A673 (cell line): ENCODE data around the gene CTTNBP2. TPM values are rescaled to one million over a fixed set of nuclear protein-coding genes. Genes with fewer than 3 reads are reported as not detected.

Source experiments
- BruUV-seq: library from RNA; stranded (reverse); fragments of 400-500 nt; replicated peaks from 2 replicates; lab custom pipeline; 2021; lab: Mats Ljungman, UMichigan
- CTCF ChIA-PET: fragments of 300-600 bp; sonication (Branson Sonifier 250); formaldehyde crosslinking; loops from one replicate; lab custom pipeline; 2022; ENCODE audit warnings: antibody characterized with exemption; lab: Charles Lee
- POLR2A ChIA-PET: fragments of 300-600 bp; sonication (Branson Sonifier 250); formaldehyde crosslinking; loops from one replicate; lab custom pipeline; 2022; ENCODE audit warnings: antibody characterized with exemption; ENCODE audit not compliant: low non-redundant PET; lab: Charles Lee
- DNase-seq: peaks from one replicate; pipeline ENCODE4 v3.0.0-alpha.2; 2015; ENCODE audit warnings: low spot score
- H3K27ac ChIP-seq: fragments of 200-600 bp; sonication (generic); 2 replicates; pipeline ENCODE4 v1.5.1; 2016; ENCODE audit warnings: mixed run types, low read depth, mild to moderate bottlenecking, mixed read lengths, antibody characterized with exemption, low read length; ENCODE audit not compliant: poor library complexity, severe bottlenecking
- H3K27me3 ChIP-seq: fragments of 200-600 bp; sonication (generic); replicated peaks from 2 replicates; pipeline ENCODE4 v1.6.1; 2017; ENCODE audit warnings: mixed run types, low read depth, mild to moderate bottlenecking, mixed read lengths, antibody characterized with exemption, low read length; ENCODE audit not compliant: insufficient read depth, poor library complexity
- H3K36me3 ChIP-seq: fragments of 200-600 bp; sonication (generic); 2 replicates; pipeline ENCODE4 v1.6.1; 2016; ENCODE audit warnings: mixed run types, mild to moderate bottlenecking, mixed read lengths, antibody characterized with exemption, low read length; ENCODE audit not compliant: insufficient read depth, poor library complexity, severe bottlenecking
- H3K4me1 ChIP-seq: fragments of 200-600 bp; sonication (generic); 2 replicates; pipeline ENCODE4 v1.6.1; 2017; ENCODE audit warnings: mixed run types, mild to moderate bottlenecking, mixed read lengths, antibody characterized with exemption, low read length; ENCODE audit not compliant: insufficient read depth, poor library complexity, severe bottlenecking
- H3K4me3 ChIP-seq: fragments of 200-600 bp; sonication (generic); 2 replicates; pipeline ENCODE4 v1.5.1; 2016; ENCODE audit warnings: low read depth, mixed run types, mild to moderate bottlenecking, mixed read lengths, low read length; ENCODE audit not compliant: poor library complexity, severe bottlenecking
- H3K9me3 ChIP-seq: fragments of 200-600 bp; sonication (generic); 2 replicates; pipeline ENCODE4 v1.6.1; 2016; ENCODE audit warnings: mixed run types, low read depth, mild to moderate bottlenecking, mixed read lengths, antibody characterized with exemption, low read length; ENCODE audit not compliant: poor library complexity, severe bottlenecking
- CTCF ChIP-seq: fragments of 300-800, 200-600 bp; sonication (generic); conservative IDR thresholded peaks from 2 replicates; pipeline ENCODE4 v1.5.1; 2017; ENCODE audit warnings: low read depth, mild to moderate bottlenecking, antibody characterized with exemption, low read length, moderate library complexity, mixed read lengths
- EZH2 ChIP-seq: fragments of 200-600 bp; sonication (generic); IDR thresholded peaks from 2 replicates; pipeline ENCODE4 v1.6.1; 2017; ENCODE audit warnings: borderline replicate concordance, low read depth, mild to moderate bottlenecking, mixed read lengths, antibody characterized with exemption, low read length; ENCODE audit not compliant: poor library complexity, severe bottlenecking
- intact Hi-C: fragments of 100-400 bp; cut with micrococcal nuclease; formaldehyde crosslinking; loops from one replicate; pipeline ENCODE4 v1.10.0; 2022; ENCODE audit not compliant: unreplicated experiment
- total RNA-seq: library from RNA; stranded (reverse); gene quantifications from 2 replicates; pipeline ENCODE4 v1.2.3, GENCODE V29; 2021

CTTNBP2 gene
- total RNA-seq, 1 experiment from 2014 or later: 21.8 TPM

DNA sequence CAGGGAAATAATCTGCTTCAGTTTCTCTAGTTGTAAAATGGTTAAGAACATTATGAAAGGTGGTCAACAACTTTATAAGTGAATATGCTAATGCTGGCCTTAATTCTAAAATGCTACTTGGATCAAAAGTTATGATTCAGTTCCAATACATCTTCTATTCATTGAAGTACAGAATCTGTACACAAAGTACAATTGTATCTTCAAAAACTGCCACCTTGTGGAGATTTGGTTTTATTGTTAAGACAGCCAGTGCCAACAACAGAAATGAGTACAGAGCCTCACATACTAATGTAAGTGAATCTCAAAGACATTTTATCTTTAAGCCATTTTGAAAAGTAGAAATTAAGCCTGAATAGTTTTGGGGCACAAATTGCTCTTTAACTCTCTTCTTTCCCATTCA is 199.4 kb downstream of the CTTNBP2 start:
- DNase-seq: peak; percentile 56

DNA sequence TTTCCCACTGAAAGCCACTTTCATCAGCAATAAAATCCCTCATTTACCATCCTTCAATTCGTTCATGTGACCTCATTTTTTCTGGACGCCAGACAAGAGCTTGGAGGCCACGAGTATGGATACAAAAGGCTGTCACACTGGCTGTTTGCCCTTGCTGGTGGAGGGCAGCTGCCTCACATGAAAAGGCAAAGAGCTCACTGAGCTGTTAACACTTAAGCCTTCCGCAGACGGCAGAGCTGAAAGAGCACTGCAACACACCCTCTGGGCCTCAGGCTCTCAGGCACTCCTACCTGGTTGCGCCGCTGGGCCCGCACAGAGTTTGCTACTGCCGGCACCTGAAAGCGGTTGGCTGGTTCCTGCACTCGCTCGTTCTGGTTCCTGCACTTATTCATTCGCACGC is 199.9 kb downstream of the CTTNBP2 start:
- no peak for DNase-seq
- no peaks in the 10 kb centered on the region for H3K36me3 ChIP-seq
- TF ChIP-seq EZH2 (no peak), CTCF (no peak)
- H3K27me3 ChIP-seq: no peaks in the 10 kb centered on the region
- H3K4me1 ChIP-seq: no peaks in the 10 kb centered on the region
- no TSS peak for BruUV-seq
- intact Hi-C loops: loop anchor here (5.0 kb wide), 1 partner anchor 271 kb away; no protein-coding TSS in a partner anchor
- H3K4me3 ChIP-seq: no peak overlapping the region
- no peak overlapping the region for H3K27ac ChIP-seq
- ChIA-PET POLR2A (no interaction called here), CTCF (no interaction called here)
- no peaks in the 10 kb centered on the region for H3K9me3 ChIP-seq

More for the DNA sequence above, 199.4 kb downstream of the CTTNBP2 start:
- Histone ChIP-seq H3K4me3 (no peak overlapping the region), H3K27ac (no peak overlapping the region), H3K4me1 (no peaks in the 10 kb centered on the region), H3K36me3 (no peaks in the 10 kb centered on the region), H3K9me3 (no peaks in the 10 kb centered on the region), H3K27me3 (no peaks in the 10 kb centered on the region)
- ChIA-PET POLR2A (no interaction called here), CTCF (no interaction called here)
- intact Hi-C loops: loop anchor here (2.0 to 5.0 kb wide), 2 partner anchors 215 to 272 kb away; no protein-coding TSS in a partner anchor
- BruUV-seq: no TSS peak
- no peak for TF ChIP-seq EZH2
- TF ChIP-seq CTCF: peak; percentile 64

- Histone ChIP-seq H3K27me3 (no peaks in the 10 kb centered on the region), H3K4me1 (no peaks in the 10 kb centered on the region), H3K27ac (no peak overlapping the region), H3K4me3 (no peak overlapping the region), H3K9me3 (no peaks in the 10 kb centered on the region), H3K36me3 (no peaks in the 10 kb centered on the region)
- BruUV-seq: no TSS peak
- ChIA-PET CTCF (no interaction called here), POLR2A (no interaction called here)
- TF ChIP-seq EZH2 (no peak), CTCF (no peak)
- no peak for DNase-seq
- intact Hi-C loops: loop anchor here (5.0 kb wide), 1 partner anchor 270 kb away; no protein-coding TSS in a partner anchor
Measured at GRCh38 chr7:117672453-117672852, 200.8 kb downstream of the CTTNBP2 start.
